NCI-H2081 (cell line): ENCODE measurements around the gene FAT1.

Source experiments
- DNase-seq, 2 experiments: peaks; one replicate each; lab custom pipeline; 2025; lab: John Stamatoyannopoulos, UW

FAT1 gene

DNA sequence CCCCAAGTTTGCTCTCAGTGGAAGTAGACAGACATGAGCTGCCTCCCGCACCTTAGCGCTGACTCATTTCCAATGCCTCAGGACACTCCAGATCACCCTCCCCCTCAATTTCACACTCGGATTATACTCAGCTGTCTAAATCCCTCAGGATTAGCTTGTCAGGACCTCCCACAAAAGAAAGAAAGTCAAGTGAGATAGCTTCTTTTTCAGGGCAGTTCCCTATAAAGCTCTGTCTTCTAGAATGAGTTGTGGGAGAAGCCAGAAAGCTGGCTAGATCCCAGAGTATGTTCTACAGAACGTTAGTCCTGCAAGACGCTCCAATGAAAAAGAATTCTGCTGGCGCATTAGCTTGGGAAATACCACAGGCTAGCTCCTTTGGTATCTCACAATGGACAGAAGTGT is 117.1 kb downstream of the FAT1 start:
- no peak for DNase-seq

DNA sequence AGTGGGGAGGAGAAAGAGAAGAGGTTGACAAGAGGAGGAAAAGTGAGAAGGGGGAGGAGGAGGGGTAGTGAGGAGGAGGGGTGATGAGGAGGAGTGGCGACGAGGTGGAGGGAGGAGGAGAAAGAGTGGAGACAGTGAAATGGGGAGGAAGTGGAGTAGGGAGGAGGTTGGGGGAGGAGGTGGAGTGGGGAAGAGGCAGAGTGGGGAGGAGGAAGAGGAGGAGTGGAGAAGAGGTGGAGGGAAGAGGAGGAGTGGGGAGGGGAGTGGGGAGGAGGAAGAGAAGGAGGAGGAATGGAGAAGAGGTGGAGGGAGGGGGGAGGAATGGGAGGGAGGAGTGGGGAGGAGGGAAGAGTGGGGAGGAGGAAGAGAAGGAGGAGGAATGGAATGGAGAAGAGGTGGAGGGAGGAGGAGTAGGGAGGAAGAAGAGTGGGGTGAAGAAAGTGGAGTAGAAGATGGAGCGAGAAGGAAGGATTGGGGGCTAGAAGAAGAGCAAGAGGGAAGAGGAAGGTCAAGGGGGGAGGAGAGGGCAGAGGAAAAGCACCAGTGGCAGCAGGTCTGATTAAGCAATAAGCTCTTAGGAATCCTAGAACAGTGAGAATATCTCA is 118.3 kb downstream of the FAT1 start:
- DNase-seq = no peak

DNA sequence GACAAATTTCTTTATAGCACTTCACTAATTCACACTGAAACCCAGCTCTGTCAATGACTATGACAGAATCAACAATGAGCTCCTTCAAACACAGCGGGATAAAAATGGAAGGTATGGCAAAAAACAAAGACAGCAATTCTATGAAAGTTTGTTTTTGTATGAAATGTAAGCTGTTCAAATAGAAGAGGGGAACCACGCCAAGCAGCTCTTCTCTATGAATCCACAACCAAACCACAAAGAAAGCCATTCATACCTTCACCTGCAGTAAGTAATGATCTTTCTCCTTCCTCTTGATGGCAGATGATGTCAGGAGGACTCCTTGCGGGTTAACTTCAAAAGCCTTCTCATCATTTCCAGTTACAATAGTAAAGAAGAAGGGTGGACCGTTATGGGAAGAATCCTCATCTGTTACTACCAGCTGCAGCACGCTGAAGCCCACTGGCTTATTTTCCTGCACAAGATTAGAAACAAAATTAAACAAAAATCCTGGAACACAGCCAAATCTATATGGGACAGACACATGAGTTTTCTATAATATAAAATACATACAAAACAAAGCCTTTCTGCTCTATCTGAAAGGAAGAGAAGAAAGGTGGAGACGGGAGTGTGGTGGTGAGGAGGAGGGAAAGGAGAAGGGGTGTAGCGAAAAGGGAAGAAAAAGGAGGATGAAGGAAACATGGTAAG is 119.4 kb downstream of the FAT1 start:
- no peak for DNase-seq

GRCh38 chr4:186602978-186603377 is 120.7 kb downstream of the FAT1 start:
- no peak for DNase-seq

DNA sequence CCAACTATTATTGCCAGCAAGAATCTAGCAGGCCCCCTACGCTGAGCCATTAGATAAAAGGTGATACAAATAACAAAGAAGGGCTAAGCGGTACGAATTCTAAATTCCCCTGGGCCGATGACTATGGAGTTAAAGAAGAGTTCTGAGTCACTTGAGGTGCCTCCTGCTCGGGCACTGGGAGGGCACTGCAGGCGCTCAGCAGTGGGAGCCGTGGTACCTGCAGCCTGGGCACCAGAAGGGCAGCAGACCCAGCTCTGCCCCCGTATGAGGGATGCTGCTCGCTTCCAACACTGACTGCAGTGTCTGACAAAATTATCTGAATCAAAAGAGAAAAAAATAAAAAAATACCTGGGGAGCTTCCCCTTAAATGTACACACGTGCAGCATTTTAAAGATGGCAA is 124.2 kb downstream of the FAT1 start:
- DNase-seq = no peak

DNA sequence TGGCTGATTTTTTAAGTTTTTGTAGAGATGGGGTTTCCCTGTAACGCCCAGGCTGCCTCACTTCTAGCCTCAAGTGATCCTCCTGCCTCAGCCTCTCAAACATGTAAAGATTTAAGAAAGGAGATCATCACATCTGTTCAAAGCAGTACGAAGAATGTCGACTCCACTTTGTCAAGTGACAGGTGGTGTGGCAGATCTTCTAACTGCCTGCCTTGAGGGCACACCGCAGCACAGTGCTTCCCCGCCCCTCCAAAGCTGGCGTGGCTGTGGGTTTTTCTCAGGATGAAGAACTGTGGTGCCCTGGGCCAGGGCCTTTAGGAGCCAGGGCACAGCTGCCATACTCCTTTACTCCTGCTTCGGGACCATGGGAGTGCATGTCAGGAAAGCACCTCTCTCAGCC is 125.0 kb downstream of the FAT1 start:
- DNase-seq = no peak

GRCh38 chr4:186596850-186597390 is 126.7 kb downstream of the FAT1 start:
- no peak for DNase-seq

GRCh38 chr4:186596346-186596745 is 127.3 kb downstream of the FAT1 start:
- DNase-seq = no peak

DNA sequence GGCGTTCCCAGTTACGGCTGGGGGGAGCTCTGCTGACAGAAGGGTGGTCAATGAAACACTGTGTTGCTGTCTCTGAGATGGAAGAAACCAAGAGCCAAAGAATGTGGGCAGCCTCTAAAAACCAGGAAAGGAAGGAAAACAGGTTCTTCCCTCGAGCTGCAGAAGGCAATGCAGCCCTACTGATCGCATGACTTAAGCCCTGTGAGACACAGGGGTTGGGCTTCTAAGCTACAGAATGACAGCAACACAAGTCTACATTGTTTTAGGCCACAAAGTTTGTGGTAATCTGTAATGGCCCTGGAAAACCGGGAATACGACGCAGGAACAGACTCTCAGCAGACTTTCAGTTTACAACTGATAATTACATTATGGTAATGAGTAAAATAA is 130.1 kb downstream of the FAT1 start:
- DNase-seq = no peak

DNA sequence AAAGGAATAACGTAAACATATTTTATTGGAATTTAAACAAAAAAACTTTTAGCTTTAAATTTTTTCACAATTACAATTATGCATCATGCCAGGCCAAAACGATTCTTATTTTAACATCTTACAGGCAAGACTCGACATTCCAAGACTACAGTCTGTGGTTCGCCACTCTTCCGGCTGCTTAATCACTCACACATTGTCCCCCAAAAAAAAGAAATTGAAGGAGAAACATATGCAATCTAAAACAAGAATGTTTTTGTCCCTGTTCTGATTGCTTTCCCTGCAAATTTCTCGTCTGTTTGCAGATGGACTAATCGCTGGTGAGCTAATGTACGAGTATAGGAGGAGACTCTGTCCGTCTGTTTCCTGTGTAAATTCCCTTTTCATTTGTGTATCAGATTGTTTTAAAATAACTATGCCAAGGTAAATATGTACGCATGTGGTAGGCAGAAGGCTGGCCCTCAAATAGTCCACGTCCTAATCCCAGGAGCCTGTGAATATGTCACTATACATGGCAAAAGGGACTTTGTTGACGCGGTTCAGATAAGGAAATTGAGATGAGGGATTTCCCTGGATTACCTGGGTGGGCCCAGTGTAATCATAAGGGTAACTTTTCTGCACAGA is 130.6 kb downstream of the FAT1 start:
- peak in 1 of 2 experiments; percentile 3 for DNase-seq

GRCh38 chr4:186592445-186592844 is 131.2 kb downstream of the FAT1 start:
- DNase-seq = no peak

- no peak for DNase-seq
Measured at GRCh38 chr4:186591651-186592050, 132.0 kb downstream of the FAT1 start.

DNA sequence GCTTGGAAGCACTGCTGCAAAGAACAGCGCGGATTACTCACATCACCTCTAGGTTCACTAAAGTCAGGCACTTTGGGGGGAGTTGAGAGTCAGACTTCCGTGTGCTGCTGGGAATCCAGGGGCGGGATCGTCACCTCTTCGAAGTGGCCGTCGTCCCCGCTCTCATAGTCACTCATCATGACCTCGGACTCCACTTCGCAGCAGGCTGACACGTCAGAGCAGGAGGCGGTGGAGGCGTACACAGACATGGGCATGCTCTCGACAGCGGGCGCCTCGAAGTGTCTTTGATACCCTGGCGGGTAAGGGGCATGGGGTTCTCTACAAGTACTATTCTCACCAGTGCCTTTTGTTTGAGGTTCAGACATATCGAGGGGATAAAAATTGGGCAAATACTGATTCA is 135.2 kb downstream of the FAT1 start:
- DNase-seq = no peak

DNA sequence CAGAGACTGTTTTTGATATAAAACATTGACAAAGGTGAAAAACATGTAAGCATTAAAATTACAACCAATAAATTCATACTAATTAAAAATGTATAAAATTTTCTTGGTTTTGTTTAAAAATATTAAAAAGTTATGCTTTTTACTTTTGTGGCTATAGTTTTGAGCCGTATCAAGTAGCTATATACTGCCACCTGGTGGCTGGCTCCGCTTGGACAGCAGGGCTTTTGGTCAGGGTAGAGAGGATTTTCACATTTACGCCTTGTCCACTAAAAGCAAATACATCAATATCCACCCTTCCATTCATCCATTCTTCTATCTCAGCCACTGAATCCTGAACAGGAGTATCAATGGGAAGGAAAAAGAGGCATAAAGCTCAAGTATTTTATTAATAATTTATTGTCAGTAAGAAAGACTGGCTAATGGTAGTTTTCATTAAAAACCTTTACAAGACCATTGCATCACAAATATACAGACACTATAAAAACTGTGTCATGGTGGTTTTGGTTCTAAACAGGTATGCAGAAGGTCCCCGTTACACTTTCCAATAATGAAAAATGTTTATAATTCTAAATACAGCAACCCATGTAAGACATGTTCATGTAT is 136.1 kb downstream of the FAT1 start:
- DNase-seq = peak; percentile 5 to 7

DNA sequence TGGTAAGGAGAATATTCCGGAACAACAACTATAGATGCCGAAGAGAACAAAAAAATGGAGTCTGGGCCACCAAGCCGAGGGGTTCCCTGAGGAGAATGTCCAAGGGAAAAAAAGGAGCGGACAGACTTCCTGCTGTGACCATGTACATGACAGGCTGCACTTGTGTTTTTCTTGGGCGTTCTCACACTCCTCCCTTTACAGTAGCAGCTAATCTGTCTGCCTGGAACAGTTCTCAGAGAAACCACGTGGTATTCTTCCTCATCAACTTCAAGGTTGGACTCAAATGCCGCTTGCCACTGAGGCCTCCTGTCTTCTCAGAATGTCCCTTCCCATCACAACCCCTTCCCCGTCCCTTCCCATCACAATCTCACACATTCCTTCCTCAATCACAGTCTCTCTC is 137.5 kb downstream of the FAT1 start:
- no peak for DNase-seq

- DNase-seq = no peak
Measured at GRCh38 chr4:186584912-186585311, 138.7 kb downstream of the FAT1 start.

DNA sequence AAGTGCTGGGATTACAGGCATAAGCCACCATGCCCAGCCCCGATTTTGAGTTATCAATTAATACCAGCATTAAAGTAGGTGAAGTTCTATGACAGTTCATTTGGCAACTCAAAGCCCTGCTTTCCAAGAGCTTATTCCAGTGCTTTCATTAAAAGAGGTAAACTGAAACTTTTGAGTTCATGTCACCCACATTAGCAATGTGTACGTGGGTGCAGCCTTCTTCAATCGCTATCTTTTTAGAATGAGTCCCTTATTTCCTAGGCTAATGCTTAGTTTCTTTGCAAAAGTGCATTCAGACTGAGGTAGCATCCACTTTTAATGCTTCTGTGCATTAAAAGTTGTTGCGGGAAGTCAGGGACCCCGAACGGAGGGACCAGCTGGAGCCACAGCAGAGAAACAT is 142.2 kb downstream of the FAT1 start:
- DNase-seq = no peak

DNA sequence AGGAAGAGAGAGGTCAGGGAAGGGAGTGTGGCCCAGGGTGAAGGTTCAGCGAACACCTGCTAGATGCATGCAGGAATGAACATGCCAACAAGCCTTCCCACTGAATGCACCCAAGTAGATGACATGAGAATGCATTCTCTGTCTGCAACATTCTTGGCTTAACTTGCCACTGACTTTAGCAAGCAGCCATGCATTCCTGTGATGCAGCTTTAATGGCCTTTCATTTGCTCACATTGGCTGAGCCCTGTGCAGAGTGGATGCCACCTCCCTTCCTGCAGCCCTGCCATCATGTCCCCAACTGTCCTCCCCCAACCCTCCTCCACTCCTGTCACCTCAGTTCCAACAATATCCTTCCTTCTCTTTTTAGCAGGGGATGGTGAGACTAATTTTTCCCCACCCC is 143.0 kb downstream of the FAT1 start:
- no peak for DNase-seq

DNA sequence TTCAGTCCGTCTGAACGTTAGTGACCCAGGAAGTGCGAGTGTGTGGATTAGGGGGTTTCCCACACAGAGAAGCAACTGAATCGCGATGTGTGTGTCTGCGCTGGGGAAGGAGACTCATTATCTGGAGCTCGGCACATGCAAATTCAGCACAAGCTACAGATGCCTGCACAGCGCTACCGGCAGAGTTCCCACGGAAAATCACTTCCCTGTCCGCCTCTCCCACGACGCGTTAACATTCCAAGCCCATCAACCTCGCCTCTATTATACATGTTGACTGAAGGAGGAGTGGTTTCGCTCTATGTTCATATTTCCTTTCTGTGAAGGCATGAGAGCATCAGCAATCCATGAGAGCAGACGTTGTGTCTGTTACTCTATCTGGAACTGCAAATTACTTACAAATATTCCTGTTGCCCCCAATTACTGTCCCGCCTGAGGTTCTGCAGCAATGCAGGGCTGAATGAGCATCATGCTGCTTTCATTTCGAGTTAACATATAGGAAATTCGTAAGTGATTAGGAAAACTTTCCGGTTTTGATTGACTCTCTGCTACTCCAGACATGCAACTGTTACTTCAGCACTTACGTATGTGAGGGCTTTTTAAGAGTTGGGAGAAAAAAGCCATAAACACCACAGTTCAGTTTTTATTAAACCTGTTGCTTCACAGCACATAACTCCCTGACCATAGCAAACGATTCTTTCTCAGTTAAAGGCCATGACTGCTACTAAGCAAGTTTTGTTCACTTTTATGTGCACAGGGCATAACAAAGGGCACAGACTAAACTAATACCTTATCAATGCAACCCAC is 153.3 kb downstream of the FAT1 start:
- no peak for DNase-seq

GRCh38 chr4:186569533-186570192 is 154.0 kb downstream of the FAT1 start:
- DNase-seq = no peak

DNA sequence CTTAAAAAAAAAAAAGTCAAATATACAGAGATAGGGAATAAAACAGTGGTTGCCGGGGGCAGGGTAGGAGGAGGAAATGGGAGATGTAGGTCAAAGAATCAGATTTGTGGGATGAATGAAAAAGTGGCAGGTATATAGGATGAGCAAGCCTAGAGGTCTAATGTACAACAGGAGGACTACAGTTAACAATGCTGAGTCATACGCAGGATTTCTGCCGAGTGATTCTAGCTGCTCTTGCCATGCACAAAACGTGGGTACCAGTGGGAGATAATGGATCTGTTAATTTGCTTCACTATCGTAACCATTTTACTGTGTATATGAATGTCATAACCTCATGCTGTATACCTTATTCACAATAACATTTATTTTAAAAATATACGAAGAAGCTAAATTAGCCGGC is 157.6 kb downstream of the FAT1 start:
- DNase-seq = no peak

- no peak for DNase-seq
Measured at GRCh38 chr4:186563761-186564160, 159.9 kb downstream of the FAT1 start.
